GM12875 (cell line): ENCODE data around the gene FOXP3.

ENCODE experiments used
- H3K4me3 ChIP-seq: one replicate; pipeline ENCODE4 v1.5.1; 2011; ENCODE audit warnings: low read depth, low read length, control low read depth
- CTCF ChIP-seq: IDR thresholded peaks from 2 replicates; pipeline ENCODE4 v1.5.1; 2011; ENCODE audit warnings: low read depth, mild to moderate bottlenecking, control low read depth, inconsistent platforms, low read length, moderate library complexity, borderline replicate concordance; ENCODE audit not compliant: insufficient read depth

Gene FOXP3

DNA sequence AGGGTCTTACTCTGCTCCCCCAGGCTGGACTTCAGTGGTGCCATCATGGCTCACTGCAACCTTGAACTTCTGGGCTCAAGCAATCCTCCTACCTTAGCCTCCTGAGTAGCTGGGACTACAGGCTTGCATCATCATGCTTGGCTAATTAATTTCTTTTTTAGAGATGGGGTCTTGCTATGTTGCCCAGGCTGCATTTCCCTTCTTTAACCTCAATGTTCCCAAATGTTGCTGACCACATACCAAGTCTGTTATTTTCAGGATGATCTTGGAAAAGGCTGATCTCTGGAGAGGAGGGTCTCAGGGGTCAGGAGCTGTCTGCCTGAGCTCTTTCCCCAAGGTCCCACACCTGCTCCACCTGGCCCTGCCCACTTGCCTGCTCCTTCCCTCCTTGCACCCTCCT lies 44.4 kb downstream of the FOXP3 start:
- H3K4me3 ChIP-seq: no peak overlapping the region
- no peak for TF ChIP-seq CTCF

DNA sequence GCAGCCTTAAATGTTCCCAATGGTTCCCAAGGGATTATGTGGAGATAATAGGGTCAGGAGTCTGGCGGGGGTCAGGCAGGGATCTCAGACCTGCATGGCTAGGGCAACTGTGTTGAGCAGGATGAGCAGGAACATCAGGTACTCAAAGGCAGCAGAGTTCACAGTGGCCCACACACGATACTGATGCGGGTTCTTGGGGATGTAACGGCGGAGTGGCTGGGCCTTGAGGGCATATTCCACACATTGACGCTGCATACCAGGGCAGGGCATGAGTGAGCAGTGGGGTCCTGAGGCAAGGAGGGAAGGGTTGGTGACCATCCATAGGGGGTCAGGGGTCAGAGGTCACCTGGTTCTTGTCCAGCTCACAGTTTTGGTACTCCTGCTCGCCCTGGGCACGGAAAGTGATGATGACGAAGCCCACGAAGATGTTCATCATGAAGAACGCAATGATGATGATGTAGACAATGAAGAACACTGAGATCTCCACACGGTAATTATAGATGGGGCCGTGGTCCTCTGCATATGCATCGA lies 49.4 kb downstream of the FOXP3 start:
- no peak for TF ChIP-seq CTCF
- no peak overlapping the region for H3K4me3 ChIP-seq

DNA sequence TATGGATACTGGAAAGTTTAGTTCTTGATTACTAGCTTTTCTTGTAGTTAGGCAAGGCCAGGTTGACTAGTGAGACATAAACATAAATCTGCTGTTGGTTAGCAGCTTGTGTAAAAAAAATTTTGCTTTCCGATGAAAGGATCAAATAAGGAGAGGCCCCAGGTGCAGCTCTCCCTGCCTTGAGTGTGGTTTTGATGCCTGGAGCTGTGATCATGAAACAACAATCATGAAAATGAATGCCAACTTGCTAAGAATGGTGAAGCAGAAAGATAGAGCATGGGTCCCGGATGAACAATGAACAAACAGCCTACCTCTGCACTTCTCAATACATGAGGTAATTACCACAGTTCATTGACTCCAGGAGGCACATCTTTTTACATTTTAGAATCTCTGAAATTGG lies 50.1 kb downstream of the FOXP3 start:
- no peak for TF ChIP-seq CTCF
- H3K4me3 ChIP-seq: no peak overlapping the region

GRCh38 chrX:49212861-49213260 lies 51.6 kb downstream of the FOXP3 start:
- TF ChIP-seq CTCF: no peak
- no peak overlapping the region for H3K4me3 ChIP-seq

- TF ChIP-seq CTCF: no peak
- no peak overlapping the region for H3K4me3 ChIP-seq
Observed at GRCh38 chrX:49212209-49212608, 52.3 kb downstream of the FOXP3 start.

GRCh38 chrX:49211074-49211473 lies 53.4 kb downstream of the FOXP3 start:
- no peak overlapping the region for H3K4me3 ChIP-seq
- no peak for TF ChIP-seq CTCF

- no peak overlapping the region for H3K4me3 ChIP-seq
- TF ChIP-seq CTCF: no peak
Observed at GRCh38 chrX:49210406-49210805, 54.1 kb downstream of the FOXP3 start.
